IPS-20b (cell line): ENCODE results near the gene USP32.

ENCODE experiments used
- H3K27ac ChIP-seq: one replicate; pipeline ENCODE4 v1.5.1; 2013; ENCODE audit warnings: low read length
- H3K27me3 ChIP-seq: 2 replicates; pipeline ENCODE4 v1.6.1; 2013; ENCODE audit warnings: mild to moderate bottlenecking, low read length, inconsistent platforms; ENCODE audit not compliant: insufficient read depth
- H3K36me3 ChIP-seq: 2 replicates; pipeline ENCODE4 v1.6.1; 2013; ENCODE audit warnings: low read depth, mild to moderate bottlenecking, inconsistent platforms, low read length, moderate library complexity; ENCODE audit not compliant: insufficient read depth
- H3K4me1 ChIP-seq: 2 replicates; pipeline ENCODE4 v1.6.1; 2013; ENCODE audit warnings: mild to moderate bottlenecking, control low read depth, inconsistent platforms, low read length, moderate library complexity; ENCODE audit not compliant: insufficient read depth
- H3K4me3 ChIP-seq: 2 replicates; pipeline ENCODE4 v1.5.1; 2013; ENCODE audit warnings: mild to moderate bottlenecking, low read length, inconsistent platforms
- H3K9ac ChIP-seq: 2 replicates; pipeline ENCODE4 v1.6.1; 2013; ENCODE audit warnings: low read depth, mild to moderate bottlenecking, inconsistent platforms, low read length, moderate library complexity
- H3K9me3 ChIP-seq: 2 replicates; pipeline ENCODE4 v1.6.1; 2013; ENCODE audit warnings: mild to moderate bottlenecking, low read depth, low read length, inconsistent platforms; ENCODE audit not compliant: insufficient read depth

USP32 gene

GRCh38 chr17:60139438-60140285 is 252.3 kb downstream of the USP32 start:
- Histone ChIP-seq H3K4me3 (peak overlapping the region; percentile 56; the same call in 1 of the 2 replicates), H3K27ac (no peak overlapping the region), H3K36me3 (no peaks in the 10 kb centered on the region), H3K4me1 (peaks cover 12% of the 10 kb centered on the region; the same call in 1 of the 2 replicates), H3K9ac (no peak overlapping the region), H3K27me3 (peaks cover 92% of the 10 kb centered on the region), H3K9me3 (no peaks in the 10 kb centered on the region; the same call in 1 of the 2 replicates)

GRCh38 chr17:60138769-60139437 is 253.0 kb downstream of the USP32 start:
- no peak overlapping the region for H3K9ac ChIP-seq
- H3K27me3 ChIP-seq, result peaks cover 92% of the 10 kb centered on the region
- H3K9me3 ChIP-seq, result no peaks in the 10 kb centered on the region; the same call in 1 of the 2 replicates
- peaks cover 12% of the 10 kb centered on the region; the same call in 1 of the 2 replicates for H3K4me1 ChIP-seq
- H3K27ac ChIP-seq, result no peak overlapping the region
- no peaks in the 10 kb centered on the region for H3K36me3 ChIP-seq
- peak overlapping the region; percentile 56; the same call in 1 of the 2 replicates for H3K4me3 ChIP-seq

GRCh38 chr17:60137731-60138130 is 254.2 kb downstream of the USP32 start:
- H3K4me1 ChIP-seq, result peaks cover 12% of the 10 kb centered on the region; the same call in 1 of the 2 replicates
- no peaks in the 10 kb centered on the region; the same call in 1 of the 2 replicates for H3K9me3 ChIP-seq
- peaks cover 85% of the 10 kb centered on the region for H3K27me3 ChIP-seq

DNA sequence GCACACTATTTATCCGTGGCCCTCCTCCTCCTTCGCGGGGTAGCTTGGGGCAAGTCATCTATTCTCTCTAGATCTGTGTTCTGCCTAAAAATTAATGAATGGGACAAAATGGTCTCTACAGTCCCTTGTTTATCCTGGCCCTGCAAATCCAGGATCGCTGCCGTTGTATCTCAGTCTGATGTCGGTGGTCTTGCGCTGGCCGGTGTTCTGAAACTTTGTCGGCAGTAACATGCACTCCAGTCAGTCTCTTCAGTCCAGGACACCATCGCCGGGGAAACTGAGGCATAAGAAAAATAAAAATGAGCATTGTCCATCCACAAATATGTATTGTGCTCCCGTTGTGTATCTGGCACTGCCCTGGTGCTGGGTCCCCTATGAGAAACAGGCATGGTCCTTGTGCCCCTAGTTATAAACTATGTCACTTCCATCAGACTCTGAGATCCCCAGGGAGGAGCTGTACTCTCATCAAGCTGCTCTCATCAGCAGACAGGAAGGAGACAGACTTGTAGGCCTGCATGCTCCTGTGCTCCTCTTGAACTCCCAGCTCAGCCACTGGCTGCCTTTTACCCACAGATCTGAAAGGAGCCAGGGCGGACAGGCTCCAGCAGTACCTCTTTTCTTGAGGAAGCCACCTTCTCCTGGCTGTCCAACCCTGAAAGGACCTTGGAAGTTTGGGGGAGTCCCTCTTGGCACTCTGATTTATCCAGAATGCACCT is 255.8 kb downstream of the USP32 start:
- Histone ChIP-seq H3K4me1 (peaks cover 7% of the 10 kb centered on the region; the same call in 1 of the 2 replicates), H3K36me3 (no peaks in the 10 kb centered on the region), H3K9ac (no peak overlapping the region), H3K27ac (no peak overlapping the region), H3K27me3 (peaks cover 70% of the 10 kb centered on the region), H3K9me3 (no peaks in the 10 kb centered on the region; the same call in 1 of the 2 replicates), H3K4me3 (peak overlapping the region; percentile 86; the same call in 1 of the 2 replicates)

More at GRCh38 chr17:60137731-60138130, 254.2 kb downstream of the USP32 start:
- Histone ChIP-seq H3K27ac (no peak overlapping the region), H3K9ac (no peak overlapping the region), H3K4me3 (no peak overlapping the region), H3K36me3 (no peaks in the 10 kb centered on the region)

GRCh38 chr17:60135151-60135950 is 256.6 kb downstream of the USP32 start:
- Histone ChIP-seq H3K9ac (peak overlapping the region; percentile 55), H3K27me3 (peaks cover 63% of the 10 kb centered on the region), H3K4me3 (peak overlapping the region; percentile 86), H3K4me1 (peaks cover 7% of the 10 kb centered on the region; the same call in 1 of the 2 replicates), H3K9me3 (no peaks in the 10 kb centered on the region; the same call in 1 of the 2 replicates), H3K27ac (no peak overlapping the region), H3K36me3 (no peaks in the 10 kb centered on the region)

DNA sequence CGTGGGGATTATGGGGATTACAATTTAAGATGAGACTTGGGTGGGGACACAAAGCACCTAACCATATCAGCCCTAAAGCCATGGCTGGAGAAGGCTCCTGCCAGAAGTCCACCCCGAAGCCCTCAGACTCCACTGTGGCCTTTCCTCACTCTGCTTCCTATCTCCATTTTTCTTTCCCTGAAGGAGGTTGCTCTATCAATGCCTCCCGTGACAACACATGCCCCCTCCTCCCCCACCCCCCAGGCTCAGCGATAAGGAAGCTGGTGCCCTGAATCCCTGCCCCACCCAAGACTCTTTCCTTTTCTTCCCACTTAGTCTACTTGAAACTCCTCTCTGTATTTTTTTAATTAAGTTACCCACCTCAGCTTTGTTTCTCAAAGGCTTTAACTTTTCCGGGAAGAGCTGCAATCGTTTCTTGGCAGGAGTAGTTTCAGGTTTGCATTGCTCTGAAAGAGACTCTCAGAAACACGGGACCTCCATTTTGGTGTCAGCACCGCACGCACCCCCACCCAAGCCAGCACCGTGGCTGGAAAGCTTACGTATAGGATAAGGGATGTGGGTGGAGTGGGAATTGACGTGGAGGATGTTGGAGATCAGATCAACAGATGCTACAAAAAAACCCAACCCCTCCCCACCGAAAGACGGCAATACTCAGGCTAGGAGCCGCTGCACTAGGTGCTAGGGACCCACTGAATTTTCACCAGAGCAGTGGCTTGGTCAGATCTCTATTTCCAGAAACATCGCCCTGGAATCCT is 257.4 kb downstream of the USP32 start:
- H3K4me3 ChIP-seq, result peak overlapping the region; percentile 86
- no peak overlapping the region for H3K27ac ChIP-seq

DNA sequence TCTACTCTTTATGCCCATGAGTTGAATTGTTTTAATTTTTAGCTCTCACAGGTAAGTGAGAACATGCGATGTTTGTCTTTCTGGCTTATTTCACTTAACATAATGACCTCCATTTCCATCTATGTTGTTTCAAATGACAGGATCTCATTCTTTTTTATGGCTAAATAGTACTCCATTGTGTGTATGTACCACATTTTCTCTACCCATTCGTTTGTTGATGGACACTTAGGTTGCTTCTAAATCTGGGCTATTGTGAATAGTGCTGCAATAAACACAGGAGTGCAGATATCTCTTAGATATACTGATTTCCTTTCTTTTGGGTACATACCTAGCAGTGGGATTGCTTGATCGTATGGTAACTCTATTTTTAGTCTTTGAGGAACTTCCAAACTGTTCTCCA is 261.5 kb downstream of the USP32 start:
- Histone ChIP-seq H3K4me3 (no peak overlapping the region), H3K27me3 (peaks cover 29% of the 10 kb centered on the region), H3K4me1 (no peaks in the 10 kb centered on the region), H3K36me3 (no peaks in the 10 kb centered on the region), H3K9ac (no peak overlapping the region), H3K27ac (no peak overlapping the region), H3K9me3 (no peaks in the 10 kb centered on the region)

More for the DNA sequence above, 257.4 kb downstream of the USP32 start:
- Histone ChIP-seq H3K9me3 (no peaks in the 10 kb centered on the region; the same call in 1 of the 2 replicates), H3K36me3 (no peaks in the 10 kb centered on the region), H3K9ac (peak overlapping the region; percentile 55; the same call in 1 of the 2 replicates), H3K4me1 (peaks cover 7% of the 10 kb centered on the region; the same call in 1 of the 2 replicates), H3K27me3 (peaks cover 55% of the 10 kb centered on the region)

DNA sequence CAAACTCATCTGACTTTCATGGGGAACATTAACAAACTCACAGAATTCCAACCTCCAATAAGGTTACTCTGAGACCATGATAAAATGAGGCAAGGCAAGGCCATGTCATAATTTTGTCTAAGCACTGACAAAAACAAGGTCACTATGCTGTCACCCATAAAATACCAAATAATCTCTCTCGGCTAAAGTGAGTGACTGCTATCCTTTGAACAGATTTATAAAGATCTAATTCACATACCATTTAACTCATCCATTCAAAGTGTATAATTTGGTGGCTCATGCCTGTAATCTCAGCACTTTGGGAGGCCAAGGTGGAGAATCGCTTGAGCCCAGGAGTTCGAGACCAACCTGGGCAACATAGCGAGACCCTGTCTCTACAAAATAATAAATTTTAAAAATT is 262.8 kb downstream of the USP32 start:
- Histone ChIP-seq H3K9me3 (no peaks in the 10 kb centered on the region), H3K36me3 (no peaks in the 10 kb centered on the region), H3K4me1 (no peaks in the 10 kb centered on the region), H3K27ac (no peak overlapping the region), H3K9ac (no peak overlapping the region), H3K4me3 (no peak overlapping the region), H3K27me3 (peaks cover 17% of the 10 kb centered on the region)
